MCF 10A (cell line): Measurements from ENCODE around the gene ZNF823. TPM values are rescaled to one million over a fixed set of nuclear protein-coding genes. Genes with fewer than 3 reads are reported as not detected.
"Not testable (repeated sequence)": the region's sequence is repeated elsewhere in the genome, so short reads cannot be mapped to it uniquely, and the experiment has no call there.

ENCODE experiments used
- BruUV-seq: library from RNA; stranded (reverse); fragments of 400-500 nt; replicated peaks from 2 replicates; lab custom pipeline; 2021; lab: Mats Ljungman, UMichigan
- CTCF ChIA-PET: fragments of 300-600 bp; sonication (Branson Sonifier 250); formaldehyde crosslinking; extraction: SDS; loops from one replicate; lab custom pipeline; 2021; ENCODE audit warnings: antibody characterized with exemption, inconsistent platforms; lab: Yijun Ruan, JAX
- POLR2A ChIA-PET: fragments of 300-600, 350-650 bp; sonication (Branson Sonifier 250); formaldehyde crosslinking; extraction: SDS; loops from one replicate; lab custom pipeline; 2020; ENCODE audit warnings: antibody characterized with exemption, inconsistent platforms; lab: Yijun Ruan, JAX
- DNase-seq: peaks from one replicate; pipeline ENCODE4 v3.0.0-alpha.2; 2018; ENCODE audit not compliant: unreplicated experiment
- H3K27ac Mint-ChIP-seq: one replicate; pipeline ENCODE4 v1.8.0; 2022; ENCODE audit warnings: mild to moderate bottlenecking, low read depth, mixed read lengths; ENCODE audit not compliant: unreplicated experiment
- H3K27me3 Mint-ChIP-seq: one replicate; pipeline ENCODE4 v1.8.0; 2022; ENCODE audit warnings: mixed read lengths; ENCODE audit not compliant: insufficient read depth, unreplicated experiment
- H3K36me3 Mint-ChIP-seq: one replicate; pipeline ENCODE4 v1.8.0; 2022; ENCODE audit warnings: mild to moderate bottlenecking, moderate library complexity, mixed read lengths; ENCODE audit not compliant: insufficient read depth, unreplicated experiment
- H3K4me1 Mint-ChIP-seq: one replicate; pipeline ENCODE4 v1.8.0; 2022; ENCODE audit warnings: mixed read lengths; ENCODE audit not compliant: insufficient read depth, unreplicated experiment
- H3K4me3 Mint-ChIP-seq: one replicate; pipeline ENCODE4 v1.8.0; 2022; ENCODE audit warnings: mild to moderate bottlenecking, moderate library complexity, mixed read lengths; ENCODE audit not compliant: unreplicated experiment
- H3K9me3 Mint-ChIP-seq: one replicate; pipeline ENCODE4 v1.8.0; 2022; ENCODE audit warnings: mixed read lengths; ENCODE audit not compliant: unreplicated experiment
- intact Hi-C: fragments of 100-400 bp; cut with micrococcal nuclease; formaldehyde crosslinking; loops from 2 replicates; pipeline ENCODE4 v1.14.1; 2022
- total RNA-seq: library from RNA; stranded (reverse); gene quantifications from 2 replicates; pipeline ENCODE4 v1.2.3, GENCODE V29; 2022
- TF ChIP-seq, protein P1 (sequence below): fragments of 200-600 bp; IDR thresholded peaks from one replicate; pipeline ENCODE4 v1.8.0; 2022; ENCODE audit warnings: antibody characterized with exemption, mild to moderate bottlenecking; ENCODE audit not compliant: unreplicated experiment

Gene ZNF823
- total RNA-seq, 1 experiment from 2014 or later: 0.54 TPM

DNA sequence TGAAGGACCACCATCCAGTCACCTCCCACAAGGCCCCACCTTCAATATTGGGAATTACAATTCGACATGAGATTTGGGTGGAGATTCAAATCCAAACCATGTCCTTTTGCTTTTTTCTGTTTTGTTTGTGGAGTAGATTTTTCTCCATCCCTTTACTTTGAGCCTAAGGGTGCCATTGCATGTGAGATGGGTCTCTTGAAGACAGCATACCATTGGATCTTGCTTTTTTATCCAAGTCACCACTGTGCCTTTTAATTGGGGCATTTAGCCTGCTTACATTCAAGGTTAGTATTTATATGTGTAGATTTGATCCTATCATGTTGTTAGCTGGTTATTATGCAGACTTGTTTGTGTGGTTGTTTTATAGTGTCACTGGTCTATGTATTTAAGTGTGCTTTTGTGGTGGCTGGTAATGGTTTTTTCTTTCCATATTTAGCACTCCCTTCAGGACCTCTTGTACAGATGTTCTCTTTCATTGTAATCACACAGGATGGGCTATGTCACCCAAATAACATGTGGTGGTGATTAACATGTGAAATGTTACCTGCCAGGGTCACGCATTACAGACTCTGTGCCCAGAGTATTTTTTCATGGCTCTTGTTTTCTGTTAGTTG, 58.0 kb downstream of the ZNF823 start:
- peaks cover 21% of the 10 kb centered on the region for H3K9me3 Mint-ChIP-seq
- H3K36me3 Mint-ChIP-seq: no peaks in the 10 kb centered on the region
- CTCF ChIA-PET: no interaction called here
- H3K4me3 Mint-ChIP-seq: no peak overlapping the region
- intact Hi-C loops: no loop called here
- H3K4me1 Mint-ChIP-seq: no peaks in the 10 kb centered on the region
- H3K27ac Mint-ChIP-seq: no peak overlapping the region
- no peak for DNase-seq
- BruUV-seq: no TSS peak
- POLR2A ChIA-PET: no interaction called here
- H3K27me3 Mint-ChIP-seq: no peaks in the 10 kb centered on the region
- TF ChIP-seq, protein P1, sequence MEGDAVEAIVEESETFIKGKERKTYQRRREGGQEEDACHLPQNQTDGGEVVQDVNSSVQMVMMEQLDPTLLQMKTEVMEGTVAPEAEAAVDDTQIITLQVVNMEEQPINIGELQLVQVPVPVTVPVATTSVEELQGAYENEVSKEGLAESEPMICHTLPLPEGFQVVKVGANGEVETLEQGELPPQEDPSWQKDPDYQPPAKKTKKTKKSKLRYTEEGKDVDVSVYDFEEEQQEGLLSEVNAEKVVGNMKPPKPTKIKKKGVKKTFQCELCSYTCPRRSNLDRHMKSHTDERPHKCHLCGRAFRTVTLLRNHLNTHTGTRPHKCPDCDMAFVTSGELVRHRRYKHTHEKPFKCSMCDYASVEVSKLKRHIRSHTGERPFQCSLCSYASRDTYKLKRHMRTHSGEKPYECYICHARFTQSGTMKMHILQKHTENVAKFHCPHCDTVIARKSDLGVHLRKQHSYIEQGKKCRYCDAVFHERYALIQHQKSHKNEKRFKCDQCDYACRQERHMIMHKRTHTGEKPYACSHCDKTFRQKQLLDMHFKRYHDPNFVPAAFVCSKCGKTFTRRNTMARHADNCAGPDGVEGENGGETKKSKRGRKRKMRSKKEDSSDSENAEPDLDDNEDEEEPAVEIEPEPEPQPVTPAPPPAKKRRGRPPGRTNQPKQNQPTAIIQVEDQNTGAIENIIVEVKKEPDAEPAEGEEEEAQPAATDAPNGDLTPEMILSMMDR: no peak

DNA sequence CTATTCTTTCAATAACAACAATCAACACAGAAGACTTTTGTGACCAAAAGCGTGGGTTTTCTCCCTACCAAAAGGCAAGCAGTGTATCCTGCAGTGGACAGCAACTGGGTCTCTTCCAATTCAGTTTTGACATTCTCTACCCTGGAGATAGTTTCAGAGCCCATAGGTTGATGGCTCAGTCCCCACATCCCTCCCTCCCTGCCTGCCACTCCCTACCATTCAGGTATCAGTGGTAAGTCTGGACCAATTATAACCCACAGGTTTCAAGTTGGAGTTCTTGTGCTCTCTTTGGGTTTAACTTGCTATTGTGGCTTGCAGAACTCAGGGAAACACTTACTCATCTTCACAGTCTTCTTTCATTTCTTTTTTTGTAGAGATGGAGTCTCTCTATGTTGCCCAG, 60.2 kb downstream of the ZNF823 start:
- Mint-ChIP-seq H3K9me3 (peaks cover 17% of the 10 kb centered on the region), H3K27ac (no peak overlapping the region), H3K27me3 (no peaks in the 10 kb centered on the region), H3K4me3 (no peak overlapping the region), H3K36me3 (no peaks in the 10 kb centered on the region), H3K4me1 (no peaks in the 10 kb centered on the region)
- no peak for DNase-seq
- intact Hi-C loops: no loop called here
- TF ChIP-seq, protein P1: no peak
- no TSS peak for BruUV-seq
- ChIA-PET CTCF (no interaction called here), POLR2A (no interaction called here)

GRCh38 chr19:11676661-11677600, 61.8 kb downstream of the ZNF823 start:
- intact Hi-C loops, H3K4me3 Mint-ChIP-seq, H3K27me3 Mint-ChIP-seq, DNase-seq, CTCF ChIA-PET, H3K27ac Mint-ChIP-seq, H3K36me3 Mint-ChIP-seq, POLR2A ChIA-PET, BruUV-seq, H3K4me1 Mint-ChIP-seq: not testable (repeated sequence)
- peaks cover 17% of the 10 kb centered on the region for H3K9me3 Mint-ChIP-seq

- Mint-ChIP-seq H3K9me3 (peaks cover 19% of the 10 kb centered on the region), H3K27me3 (no peaks in the 10 kb centered on the region), H3K4me3 (no peak overlapping the region), H3K27ac (no peak overlapping the region), H3K36me3 (no peaks in the 10 kb centered on the region), H3K4me1 (no peaks in the 10 kb centered on the region)
- no TSS peak for BruUV-seq
- ChIA-PET POLR2A (no interaction called here), CTCF (interaction anchor here (0.6 kb wide), 3 partner anchors 8 to 1256 kb away, joined by 3 read pairs; no protein-coding TSS in a partner anchor)
- TF ChIP-seq, protein P1: no peak
- intact Hi-C loops: no loop called here
- no peak for DNase-seq
These were observed 63.2 kb downstream of the ZNF823 start for GRCh38 chr19:11675569-11675968.
